ENCODE results near the gene MKNK1.

- TF ChIP-seq, protein P1, sequence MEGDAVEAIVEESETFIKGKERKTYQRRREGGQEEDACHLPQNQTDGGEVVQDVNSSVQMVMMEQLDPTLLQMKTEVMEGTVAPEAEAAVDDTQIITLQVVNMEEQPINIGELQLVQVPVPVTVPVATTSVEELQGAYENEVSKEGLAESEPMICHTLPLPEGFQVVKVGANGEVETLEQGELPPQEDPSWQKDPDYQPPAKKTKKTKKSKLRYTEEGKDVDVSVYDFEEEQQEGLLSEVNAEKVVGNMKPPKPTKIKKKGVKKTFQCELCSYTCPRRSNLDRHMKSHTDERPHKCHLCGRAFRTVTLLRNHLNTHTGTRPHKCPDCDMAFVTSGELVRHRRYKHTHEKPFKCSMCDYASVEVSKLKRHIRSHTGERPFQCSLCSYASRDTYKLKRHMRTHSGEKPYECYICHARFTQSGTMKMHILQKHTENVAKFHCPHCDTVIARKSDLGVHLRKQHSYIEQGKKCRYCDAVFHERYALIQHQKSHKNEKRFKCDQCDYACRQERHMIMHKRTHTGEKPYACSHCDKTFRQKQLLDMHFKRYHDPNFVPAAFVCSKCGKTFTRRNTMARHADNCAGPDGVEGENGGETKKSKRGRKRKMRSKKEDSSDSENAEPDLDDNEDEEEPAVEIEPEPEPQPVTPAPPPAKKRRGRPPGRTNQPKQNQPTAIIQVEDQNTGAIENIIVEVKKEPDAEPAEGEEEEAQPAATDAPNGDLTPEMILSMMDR (IDR thresholded peaks at IDR 0.05; ENCODE audit: low read depth, low read length, poor library complexity, severe bottlenecking): no peak
- no peak for TF ChIP-seq EZH2phosphoT487 (IDR thresholded peaks at IDR 0.05; ENCODE audit: borderline replicate concordance, low read length)
Observed at GRCh38 chr1:46619656-46620258, 15.7 kb upstream of the MKNK1 start.

Measured in DOHH2 (cell line).